Measurements from ENCODE around the gene LRRC59.

GRCh38 chr17:50406578-50406977, 9.3 kb upstream of the LRRC59 start:
- TF ChIP-seq CTCF (IDR thresholded peaks at IDR 0.05; ENCODE audit: low read depth, low read length, missing input control) (no peak), RAD21 (IDR thresholded peaks at IDR 0.05) (no peak), GABPA (IDR thresholded peaks at IDR 0.05 in 1 of 2, conservative IDR thresholded peaks at IDR 0.05 in 1 of 2) (no peak), HNF4G (IDR thresholded peaks at IDR 0.05) (no peak), ZBTB33 (IDR thresholded peaks at IDR 0.05) (no peak), TAF1 (conservative IDR thresholded peaks at IDR 0.05) (no peak), REST (IDR thresholded peaks at IDR 0.05) (no peak)

Data from liver (tissue), 3 donors.